PC-3 (cell line): ENCODE data around the gene ATG13.

Experiments
- EZH2phosphoT487 ChIP-seq: fragments of 300-600 bp; sonication (generic); IDR thresholded peaks from 2 replicates; pipeline ENCODE4 v1.6.1; 2018; ENCODE audit warnings: mild to moderate bottlenecking, antibody characterized with exemption, low read length, borderline replicate concordance
- TF ChIP-seq, protein P1 (sequence below): fragments of 300-600 bp; sonication (generic); conservative IDR thresholded peaks from 2 replicates; pipeline ENCODE4 v1.5.1; 2017; ENCODE audit warnings: antibody characterized with exemption, low read depth, mild to moderate bottlenecking, low read length

- TF ChIP-seq, protein P1, sequence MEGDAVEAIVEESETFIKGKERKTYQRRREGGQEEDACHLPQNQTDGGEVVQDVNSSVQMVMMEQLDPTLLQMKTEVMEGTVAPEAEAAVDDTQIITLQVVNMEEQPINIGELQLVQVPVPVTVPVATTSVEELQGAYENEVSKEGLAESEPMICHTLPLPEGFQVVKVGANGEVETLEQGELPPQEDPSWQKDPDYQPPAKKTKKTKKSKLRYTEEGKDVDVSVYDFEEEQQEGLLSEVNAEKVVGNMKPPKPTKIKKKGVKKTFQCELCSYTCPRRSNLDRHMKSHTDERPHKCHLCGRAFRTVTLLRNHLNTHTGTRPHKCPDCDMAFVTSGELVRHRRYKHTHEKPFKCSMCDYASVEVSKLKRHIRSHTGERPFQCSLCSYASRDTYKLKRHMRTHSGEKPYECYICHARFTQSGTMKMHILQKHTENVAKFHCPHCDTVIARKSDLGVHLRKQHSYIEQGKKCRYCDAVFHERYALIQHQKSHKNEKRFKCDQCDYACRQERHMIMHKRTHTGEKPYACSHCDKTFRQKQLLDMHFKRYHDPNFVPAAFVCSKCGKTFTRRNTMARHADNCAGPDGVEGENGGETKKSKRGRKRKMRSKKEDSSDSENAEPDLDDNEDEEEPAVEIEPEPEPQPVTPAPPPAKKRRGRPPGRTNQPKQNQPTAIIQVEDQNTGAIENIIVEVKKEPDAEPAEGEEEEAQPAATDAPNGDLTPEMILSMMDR, result no peak
- TF ChIP-seq EZH2phosphoT487, result no peak
Observed at GRCh38 chr11:46657186-46657585, 39.8 kb downstream of the ATG13 start.
